Measurements from ENCODE around the gene MFSD2A.

- TF ChIP-seq, protein P1, sequence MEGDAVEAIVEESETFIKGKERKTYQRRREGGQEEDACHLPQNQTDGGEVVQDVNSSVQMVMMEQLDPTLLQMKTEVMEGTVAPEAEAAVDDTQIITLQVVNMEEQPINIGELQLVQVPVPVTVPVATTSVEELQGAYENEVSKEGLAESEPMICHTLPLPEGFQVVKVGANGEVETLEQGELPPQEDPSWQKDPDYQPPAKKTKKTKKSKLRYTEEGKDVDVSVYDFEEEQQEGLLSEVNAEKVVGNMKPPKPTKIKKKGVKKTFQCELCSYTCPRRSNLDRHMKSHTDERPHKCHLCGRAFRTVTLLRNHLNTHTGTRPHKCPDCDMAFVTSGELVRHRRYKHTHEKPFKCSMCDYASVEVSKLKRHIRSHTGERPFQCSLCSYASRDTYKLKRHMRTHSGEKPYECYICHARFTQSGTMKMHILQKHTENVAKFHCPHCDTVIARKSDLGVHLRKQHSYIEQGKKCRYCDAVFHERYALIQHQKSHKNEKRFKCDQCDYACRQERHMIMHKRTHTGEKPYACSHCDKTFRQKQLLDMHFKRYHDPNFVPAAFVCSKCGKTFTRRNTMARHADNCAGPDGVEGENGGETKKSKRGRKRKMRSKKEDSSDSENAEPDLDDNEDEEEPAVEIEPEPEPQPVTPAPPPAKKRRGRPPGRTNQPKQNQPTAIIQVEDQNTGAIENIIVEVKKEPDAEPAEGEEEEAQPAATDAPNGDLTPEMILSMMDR (IDR thresholded peaks at IDR 0.05; ENCODE audit: low read depth, low read length, missing input control), result no peak
- TF ChIP-seq GABPA (IDR thresholded peaks at IDR 0.05 in 1 of 2, conservative IDR thresholded peaks at IDR 0.05 in 1 of 2) (no peak), FOXA1 (IDR thresholded peaks at IDR 0.05) (no peak), TAF1 (conservative IDR thresholded peaks at IDR 0.05) (no peak), RXRA (IDR thresholded peaks at IDR 0.05) (no peak), SP1 (IDR thresholded peaks at IDR 0.05) (no peak)
Observed at GRCh38 chr1:39949891-39950290, 5.1 kb upstream of the MFSD2A start.

All from liver (tissue), 3 donors.